Peyer's patch (tissue), 4 donors: ENCODE data around the gene OR2T27.
"Not testable (repeated sequence)": the region's sequence is repeated elsewhere in the genome, so short reads cannot be mapped to it uniquely, and the experiment has no call there.

ENCODE experiments used
- POLR2A ChIP-seq, 2 donors: fragments of 450-650 bp; IDR thresholded peaks; one replicate each; pipeline ENCODE4 v1.5.1; 2017; ENCODE audit warnings: antibody characterized with exemption in 2 of 2, mild to moderate bottlenecking in 2 of 2, moderate library complexity in 2 of 2
- TF ChIP-seq, protein P1 (sequence below), 6 experiments: fragments of 450-650 bp in 4 of 6; fragments of 200-600 bp in 2 of 6; sonication (generic) in 1 of 6; IDR thresholded peaks; one replicate each; pipeline ENCODE4 v1.5.1; 2017 to 2019; ENCODE audit warnings: antibody characterized with exemption in 6 of 6, mild to moderate bottlenecking in 3 of 6, moderate library complexity in 1 of 6

GRCh38 chr1:248641583-248641982 lies 13.7 kb downstream of the OR2T27 start:
- TF ChIP-seq, protein P1, sequence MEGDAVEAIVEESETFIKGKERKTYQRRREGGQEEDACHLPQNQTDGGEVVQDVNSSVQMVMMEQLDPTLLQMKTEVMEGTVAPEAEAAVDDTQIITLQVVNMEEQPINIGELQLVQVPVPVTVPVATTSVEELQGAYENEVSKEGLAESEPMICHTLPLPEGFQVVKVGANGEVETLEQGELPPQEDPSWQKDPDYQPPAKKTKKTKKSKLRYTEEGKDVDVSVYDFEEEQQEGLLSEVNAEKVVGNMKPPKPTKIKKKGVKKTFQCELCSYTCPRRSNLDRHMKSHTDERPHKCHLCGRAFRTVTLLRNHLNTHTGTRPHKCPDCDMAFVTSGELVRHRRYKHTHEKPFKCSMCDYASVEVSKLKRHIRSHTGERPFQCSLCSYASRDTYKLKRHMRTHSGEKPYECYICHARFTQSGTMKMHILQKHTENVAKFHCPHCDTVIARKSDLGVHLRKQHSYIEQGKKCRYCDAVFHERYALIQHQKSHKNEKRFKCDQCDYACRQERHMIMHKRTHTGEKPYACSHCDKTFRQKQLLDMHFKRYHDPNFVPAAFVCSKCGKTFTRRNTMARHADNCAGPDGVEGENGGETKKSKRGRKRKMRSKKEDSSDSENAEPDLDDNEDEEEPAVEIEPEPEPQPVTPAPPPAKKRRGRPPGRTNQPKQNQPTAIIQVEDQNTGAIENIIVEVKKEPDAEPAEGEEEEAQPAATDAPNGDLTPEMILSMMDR (IDR thresholded peaks at IDR 0.05), result not testable (repeated sequence)
- not testable (repeated sequence) for TF ChIP-seq POLR2A (IDR thresholded peaks at IDR 0.05)
